AG08395 (cell line): ENCODE measurements around the gene ADGRL3.
"Not testable (repeated sequence)": the region's sequence is repeated elsewhere in the genome, so short reads cannot be mapped to it uniquely, and the experiment has no call there.

Experiments used
- DNase-seq: peaks from one replicate; pipeline ENCODE4 v3.0.0; 2012; ENCODE audit warnings: mixed read lengths, low spot score

Gene ADGRL3

DNA sequence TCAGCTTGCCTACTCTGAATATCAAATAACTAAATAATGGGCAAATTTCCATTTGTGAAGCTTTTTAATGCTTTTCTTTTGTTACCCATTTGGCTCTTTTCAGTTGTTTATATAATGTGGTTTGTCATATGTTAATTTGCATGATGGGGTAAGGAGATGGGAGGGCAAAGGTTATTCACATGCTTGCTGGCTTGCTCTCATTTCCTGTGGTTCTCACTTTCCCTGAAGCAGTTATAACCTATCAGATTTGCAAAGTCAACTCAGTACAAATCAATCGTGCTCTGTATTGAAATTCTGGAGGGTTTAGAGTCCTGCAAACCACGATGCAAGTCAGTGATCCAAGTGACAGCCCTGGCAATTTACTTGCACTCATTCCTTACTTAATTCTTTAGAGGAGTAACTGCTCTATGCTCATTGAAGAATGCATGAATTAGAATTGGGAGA is 711.2 kb downstream of the ADGRL3 start:
- DNase-seq = no peak

DNA sequence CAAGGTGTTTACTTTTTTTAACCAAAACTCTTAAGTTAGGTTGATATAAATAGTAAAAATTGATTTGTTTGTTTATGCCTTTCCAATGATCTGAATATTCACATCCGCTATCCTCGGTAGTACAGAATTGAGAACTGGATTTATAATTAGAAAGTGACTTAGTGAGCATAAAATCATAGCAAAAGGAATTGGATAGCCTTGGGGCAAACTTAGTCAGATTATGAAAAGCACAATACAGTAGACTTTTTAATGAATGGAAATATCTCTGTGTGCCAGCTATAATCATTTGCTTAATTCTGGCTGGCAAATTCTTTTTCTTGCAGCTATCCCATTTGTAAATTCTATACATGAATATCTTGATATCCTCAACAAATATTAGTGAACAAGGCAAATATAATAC is 713.5 kb downstream of the ADGRL3 start:
- no peak for DNase-seq

DNA sequence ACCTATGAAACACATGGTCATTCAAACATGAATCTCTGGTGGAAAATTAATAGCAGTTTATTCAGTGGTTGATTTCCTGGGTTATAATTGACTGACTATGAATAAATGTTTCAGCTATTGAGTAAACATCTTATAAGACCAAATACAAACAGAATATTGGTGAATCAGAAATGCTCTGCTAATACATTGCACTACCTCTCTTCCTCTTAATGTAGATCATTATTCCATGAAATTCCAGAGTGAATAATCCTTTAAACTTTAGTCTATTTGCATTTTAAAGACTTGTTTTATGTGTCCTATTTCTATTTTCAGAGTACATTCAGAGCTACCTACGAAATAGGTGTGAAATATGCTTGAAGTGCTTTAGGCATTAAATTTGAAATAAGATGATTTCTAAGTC is 715.4 kb downstream of the ADGRL3 start:
- DNase-seq = no peak

DNA sequence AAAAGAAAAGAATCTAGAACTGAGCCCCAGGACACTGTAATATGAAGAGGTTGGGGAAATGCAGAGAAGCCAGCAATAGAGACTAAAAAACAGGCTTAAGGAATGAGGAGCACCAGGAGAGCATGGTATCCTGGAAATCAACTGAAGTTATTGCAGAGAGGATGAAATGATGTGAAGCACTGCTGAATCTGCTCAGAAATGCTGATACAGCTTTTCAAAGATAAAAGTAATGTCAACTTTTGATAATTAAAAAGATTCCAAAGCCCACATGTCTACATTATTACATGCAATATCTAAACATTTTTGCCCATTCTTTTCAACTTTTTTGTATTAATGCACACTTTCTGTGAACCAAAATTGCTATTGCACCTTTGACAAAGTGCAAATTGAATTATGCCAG is 718.4 kb downstream of the ADGRL3 start:
- no peak for DNase-seq

DNA sequence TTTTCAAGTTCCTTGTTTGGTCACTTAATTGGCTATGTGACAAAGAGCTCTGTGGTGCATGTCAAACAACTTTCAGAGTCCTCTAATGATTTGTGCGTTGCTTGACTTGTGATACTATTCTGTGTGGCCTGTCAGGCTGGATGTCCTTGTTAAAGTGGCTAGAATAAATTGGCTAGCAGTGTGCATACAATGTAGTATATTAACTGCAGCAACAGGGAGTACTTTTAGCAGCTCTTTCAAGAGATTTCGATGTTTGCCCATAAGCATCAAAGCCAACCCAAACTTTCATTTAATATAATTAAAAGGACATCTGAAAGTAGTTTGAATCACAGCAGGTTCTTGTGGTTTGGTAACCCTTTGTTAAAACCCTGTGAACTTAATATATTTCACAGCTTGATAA is 718.9 kb downstream of the ADGRL3 start:
- DNase-seq = no peak

DNA sequence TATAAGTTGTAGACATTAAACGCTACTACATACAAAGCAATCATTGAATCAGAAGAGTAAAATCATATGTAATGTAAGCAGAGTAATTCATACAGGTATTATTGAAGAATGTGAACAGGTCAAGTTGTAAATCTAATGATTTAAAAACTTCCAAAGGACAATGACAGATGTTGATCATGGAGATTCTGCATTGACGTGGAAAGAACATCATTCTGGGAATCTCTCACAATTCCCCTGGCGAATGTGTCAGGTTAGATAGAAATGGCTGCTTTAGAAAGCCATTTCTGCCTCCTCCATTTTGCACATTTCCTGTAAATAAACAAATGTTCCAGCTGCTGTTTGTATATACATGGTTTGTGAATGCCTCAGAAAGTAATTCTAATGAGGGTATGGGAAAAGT is 719.4 kb downstream of the ADGRL3 start:
- DNase-seq = no peak

DNA sequence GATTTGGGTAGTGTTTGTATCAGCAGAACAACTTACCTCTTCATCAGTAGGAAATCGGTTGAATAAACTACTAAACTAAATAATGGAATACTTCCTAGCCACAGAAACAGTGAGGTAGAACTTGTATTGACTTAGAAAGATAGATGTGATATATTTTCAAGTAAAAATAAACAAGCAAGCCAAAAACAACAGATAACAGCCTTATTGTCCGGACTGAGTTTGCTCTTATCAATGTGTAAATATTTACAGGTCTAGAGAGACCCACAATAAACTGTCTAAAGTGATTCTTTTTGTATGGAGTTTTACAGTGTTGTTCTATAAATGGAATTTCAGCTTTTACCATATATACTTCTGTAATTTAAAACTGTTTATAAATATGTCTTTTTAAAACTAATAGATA is 721.8 kb downstream of the ADGRL3 start:
- no peak for DNase-seq

DNA sequence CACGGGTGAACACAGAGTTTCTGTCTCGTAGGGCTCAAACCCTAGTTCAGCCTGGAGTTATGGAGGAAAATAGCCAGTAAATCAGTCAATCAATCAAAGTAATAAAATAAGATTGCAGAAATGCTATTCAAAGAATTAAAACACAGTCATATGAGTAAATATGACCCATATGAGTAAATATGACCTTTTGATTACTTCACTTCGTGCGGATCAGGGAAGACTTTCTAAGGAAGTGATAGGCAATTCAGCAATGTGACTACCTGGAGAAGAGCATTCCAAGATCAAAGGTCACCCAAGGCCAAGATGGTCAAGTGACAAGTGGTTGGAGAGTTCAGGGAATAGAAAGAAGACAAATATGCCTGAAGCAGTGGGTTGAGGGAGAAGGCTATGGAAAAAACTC is 722.6 kb downstream of the ADGRL3 start:
- DNase-seq = no peak

DNA sequence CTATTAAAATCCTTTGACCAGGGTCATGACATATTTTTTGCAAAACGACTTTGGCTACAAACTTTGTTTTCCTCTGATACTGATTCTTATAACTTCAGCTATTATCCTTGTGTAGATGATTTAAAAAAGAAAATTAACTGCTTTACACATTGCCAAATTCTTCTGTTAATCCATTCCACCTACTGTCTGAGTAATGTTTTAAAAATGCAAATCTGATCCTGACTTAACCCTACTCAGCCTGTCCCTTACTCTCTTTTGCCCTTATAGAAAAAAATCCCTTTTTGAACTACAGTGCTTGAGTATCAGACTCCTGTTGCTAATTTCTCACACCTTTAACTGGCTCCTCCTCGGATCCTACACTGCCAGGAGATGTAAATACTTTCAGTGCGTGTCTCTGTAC is 723.1 kb downstream of the ADGRL3 start:
- DNase-seq = no peak

DNA sequence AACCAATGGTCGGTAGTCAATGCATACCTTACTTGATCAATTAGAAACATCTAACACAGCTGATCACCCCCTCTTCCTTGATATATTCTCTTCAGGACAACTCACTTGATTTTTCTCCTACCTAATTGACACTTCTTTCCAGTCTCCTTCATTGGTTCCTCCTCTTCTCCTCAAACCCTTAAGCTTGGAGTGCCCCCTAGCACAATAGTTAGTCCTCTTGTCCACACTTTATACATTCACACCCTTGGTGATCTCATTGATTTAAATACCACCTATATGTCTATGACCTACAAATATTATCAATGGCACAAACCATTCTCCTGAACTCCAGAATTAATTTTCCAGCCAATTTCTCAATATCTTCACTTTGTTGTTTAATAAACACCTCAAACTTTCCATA is 724.0 kb downstream of the ADGRL3 start:
- no peak for DNase-seq

DNA sequence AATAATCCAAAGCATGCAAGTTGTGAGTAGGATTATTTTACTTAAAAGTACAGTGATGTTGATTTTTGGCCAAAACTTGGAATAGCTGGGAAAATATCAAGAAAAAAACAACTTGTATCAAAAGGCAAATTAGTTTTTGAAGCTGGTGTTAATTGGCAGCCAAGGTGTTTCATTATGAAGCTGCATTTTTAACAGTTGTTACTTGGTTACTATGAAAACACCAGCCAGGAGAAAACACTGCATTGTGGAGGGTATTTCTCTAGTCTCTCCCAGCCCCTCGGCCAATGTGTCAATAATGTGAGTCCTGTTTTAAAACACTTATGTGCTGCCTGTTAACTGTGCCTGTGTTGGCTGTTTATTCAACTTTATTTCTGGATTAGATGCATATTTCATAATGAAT is 733.4 kb downstream of the ADGRL3 start:
- DNase-seq = no peak

DNA sequence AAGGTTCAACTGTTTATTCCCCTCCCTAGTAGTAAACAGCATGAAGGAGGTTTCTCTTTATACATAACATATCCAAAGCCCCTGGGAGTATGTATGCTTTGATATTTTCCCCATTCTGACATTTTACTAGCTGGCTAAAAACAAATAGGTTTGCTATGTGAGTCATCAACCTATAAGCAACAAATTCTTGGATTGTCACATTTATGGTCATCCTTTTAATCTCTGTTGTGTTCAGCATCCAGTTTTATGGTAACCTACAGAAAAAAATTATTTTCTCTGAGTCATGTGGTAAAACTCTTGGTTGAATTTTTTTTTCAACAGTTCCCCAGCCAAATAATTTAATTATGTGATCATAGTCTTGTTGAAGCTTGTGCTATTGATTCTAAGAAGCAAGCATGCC is 734.1 kb downstream of the ADGRL3 start:
- no peak for DNase-seq

DNA sequence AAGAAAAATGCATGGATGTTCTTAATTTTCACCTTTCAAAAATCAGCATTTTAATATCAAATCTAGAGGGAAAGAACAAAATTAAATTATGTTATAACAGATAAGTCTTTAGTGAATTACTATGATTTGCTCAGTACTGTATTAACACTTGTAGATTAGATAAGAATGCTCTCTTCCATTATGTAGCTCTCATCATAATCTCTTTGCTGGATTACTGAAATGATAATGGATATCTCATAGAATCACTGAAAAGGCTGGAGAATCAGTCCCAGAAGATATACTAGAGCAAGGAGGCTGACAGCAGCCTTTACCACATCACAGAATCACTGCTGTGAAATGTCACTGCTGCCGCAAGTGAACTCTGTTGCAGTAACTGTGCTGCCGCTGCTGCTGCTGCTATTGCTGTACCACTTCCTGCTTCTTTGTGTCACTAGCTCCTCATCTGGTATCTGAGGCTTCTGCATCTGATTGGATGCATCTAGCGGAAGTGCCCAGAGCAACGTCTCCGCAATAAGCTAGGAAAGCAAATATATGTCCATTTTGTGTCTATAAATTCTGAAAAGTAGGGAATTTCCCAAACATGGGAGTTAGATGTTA is 738.2 kb downstream of the ADGRL3 start:
- DNase-seq = no peak

DNA sequence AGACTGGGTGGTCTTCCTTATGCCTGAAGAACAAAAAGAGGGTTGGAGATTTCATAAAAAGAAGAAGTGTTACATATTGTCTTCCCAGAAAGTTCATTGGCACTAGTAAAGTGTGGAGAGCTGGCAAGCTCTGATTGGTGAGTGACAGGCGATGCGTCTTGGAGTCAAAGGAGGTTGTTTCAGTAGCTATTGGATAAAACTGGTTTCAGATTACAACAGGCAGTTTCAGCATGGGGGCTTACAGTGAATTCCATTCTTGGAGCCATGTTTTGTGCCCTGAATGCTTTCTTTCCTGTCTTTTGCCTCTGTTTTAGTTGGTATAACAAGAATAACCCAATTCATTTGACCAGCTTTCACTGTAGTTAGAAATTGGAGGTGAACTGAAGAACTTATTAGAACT is 750.5 kb downstream of the ADGRL3 start:
- no peak for DNase-seq

DNA sequence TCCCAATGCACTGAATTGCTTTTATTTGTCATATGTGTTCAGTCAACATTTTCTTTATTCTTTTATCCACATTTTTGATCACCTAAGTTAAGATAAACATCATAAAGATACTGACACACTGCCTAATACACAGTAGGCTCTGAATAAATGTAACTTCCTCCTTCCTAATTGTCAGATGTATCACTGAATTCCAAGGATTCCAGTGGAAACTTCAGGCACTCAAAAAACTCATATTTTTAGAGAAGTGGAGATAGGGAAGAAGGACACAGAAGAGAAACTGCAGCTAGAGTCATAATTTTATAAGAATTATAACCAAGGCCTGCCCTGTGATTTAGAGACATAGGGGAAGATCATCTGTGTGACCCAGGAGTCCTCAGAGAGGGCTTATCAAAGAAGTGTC is 753.3 kb downstream of the ADGRL3 start:
- no peak for DNase-seq

DNA sequence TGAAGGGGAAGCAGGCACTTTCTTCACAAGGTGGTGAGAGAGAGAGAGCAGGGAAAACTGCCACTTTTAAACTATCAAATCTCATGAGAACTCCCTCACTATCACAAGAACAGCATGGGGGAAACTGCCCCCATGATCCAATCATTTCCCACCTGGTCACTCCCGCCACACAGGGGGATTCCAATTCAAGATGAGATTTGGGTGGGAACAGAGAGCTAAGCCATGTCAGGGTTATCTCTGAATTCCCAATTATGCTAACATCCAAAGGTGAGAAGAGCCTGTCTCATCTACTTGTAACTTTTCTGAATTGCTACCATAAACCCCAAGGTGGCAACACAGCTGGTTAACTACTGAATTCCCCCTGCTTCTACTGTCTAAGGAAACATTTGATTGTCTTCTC is 758.5 kb downstream of the ADGRL3 start:
- DNase-seq = no peak

DNA sequence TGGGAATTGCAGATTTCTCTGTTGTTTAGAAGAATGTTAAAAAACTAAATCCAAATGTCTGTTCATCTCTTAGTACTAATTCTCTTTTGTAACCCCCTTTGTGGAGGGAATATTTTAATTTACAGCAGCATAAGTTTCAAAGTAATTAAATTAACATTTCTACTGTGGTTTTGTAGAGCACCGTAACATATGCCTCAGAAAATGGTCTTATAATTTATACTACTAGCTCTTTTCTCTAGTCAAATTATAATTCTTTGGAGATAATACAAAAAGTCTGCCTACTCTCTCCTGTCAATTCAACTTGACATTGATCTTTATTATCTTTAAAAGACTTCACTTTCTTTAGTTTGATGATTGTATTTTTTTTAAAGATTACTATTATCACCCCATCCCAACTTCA is 759.0 kb downstream of the ADGRL3 start:
- DNase-seq = no peak

DNA sequence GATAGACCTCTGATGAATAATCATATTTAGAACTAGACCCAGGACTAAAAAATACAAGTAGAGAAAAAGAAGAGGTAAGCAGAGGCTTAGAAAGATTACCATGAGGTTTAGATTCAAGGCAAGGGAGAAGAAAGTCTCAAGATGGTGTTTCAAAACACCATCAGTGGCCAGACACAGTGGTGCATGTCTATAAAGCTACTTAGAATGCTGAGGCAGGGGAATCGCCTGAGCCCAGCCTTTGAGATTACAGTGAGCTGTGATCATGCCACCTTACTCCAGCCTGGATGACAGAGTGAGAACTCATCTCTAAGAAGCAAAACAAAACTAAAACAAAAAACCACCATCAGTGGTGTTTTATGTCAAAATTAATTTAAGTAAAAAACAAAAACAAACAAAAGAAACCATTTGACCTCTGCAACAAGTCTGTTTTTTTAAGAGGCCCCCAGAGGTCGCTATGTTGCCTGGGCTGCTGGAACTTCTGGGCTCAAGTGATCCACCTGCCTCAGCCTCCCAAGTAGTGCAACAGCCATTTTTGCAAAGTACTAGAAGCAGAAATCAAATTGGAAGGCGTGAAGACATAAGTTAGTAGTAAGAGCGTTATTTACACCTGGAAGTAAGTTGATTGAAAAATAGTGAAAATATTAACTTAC is 784.3 kb downstream of the ADGRL3 start:
- no peak for DNase-seq

DNA sequence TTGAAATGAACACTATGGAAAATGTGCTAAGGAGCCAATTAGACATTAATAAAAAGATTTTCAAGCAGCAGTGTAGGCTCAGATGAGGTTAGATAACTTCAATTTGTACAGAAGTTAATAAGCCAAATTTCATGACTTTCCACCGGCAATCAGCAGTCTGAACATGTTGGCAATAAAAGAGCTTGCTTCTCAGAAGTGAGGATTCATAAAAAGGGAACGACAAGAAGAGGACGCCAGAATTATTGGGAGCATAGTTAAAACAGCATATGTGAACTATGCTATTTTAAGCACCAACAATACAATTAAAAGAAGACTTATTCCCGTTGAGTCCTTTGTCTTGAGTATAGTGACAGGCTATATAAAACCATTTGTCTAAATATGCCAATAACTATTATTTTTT is 785.3 kb downstream of the ADGRL3 start:
- no peak for DNase-seq

DNA sequence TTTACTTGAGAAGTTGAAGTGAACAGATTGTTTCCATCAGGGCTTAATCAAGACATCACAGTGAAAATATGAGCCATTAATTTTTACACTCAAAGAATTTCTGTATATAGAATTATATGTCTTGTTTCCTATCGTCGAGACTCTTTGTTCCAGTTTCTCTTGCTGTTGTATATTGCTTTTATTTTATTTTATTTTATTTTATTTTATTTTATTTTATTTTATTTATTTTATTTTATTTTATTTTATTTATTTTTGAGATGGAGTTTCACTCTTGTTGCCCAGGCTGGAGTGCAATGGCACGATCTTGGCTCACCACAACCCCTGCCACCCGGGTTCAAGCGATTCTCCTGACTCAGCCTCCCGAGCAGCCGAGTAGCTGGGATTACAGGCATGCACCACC is 786.8 kb downstream of the ADGRL3 start:
- not testable (repeated sequence) for DNase-seq

DNA sequence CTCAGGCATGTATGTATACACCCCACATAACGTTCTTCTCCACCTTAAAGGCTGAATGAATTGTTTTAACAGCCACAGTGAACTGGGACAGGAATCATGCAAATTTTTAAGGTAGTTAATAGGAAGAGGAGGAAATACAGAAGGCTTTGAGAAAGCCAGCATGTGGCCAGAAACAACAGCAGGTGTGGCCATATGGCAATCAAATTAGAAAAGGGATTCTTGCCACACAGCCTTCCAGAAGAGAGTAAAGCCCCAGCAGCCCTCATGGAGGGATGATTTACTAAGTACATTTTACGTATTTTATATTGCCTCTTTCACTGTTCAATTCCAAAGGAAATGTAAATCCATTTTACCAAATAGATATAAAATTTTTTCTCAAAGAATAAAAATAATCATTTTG is 792.2 kb downstream of the ADGRL3 start:
- no peak for DNase-seq

DNA sequence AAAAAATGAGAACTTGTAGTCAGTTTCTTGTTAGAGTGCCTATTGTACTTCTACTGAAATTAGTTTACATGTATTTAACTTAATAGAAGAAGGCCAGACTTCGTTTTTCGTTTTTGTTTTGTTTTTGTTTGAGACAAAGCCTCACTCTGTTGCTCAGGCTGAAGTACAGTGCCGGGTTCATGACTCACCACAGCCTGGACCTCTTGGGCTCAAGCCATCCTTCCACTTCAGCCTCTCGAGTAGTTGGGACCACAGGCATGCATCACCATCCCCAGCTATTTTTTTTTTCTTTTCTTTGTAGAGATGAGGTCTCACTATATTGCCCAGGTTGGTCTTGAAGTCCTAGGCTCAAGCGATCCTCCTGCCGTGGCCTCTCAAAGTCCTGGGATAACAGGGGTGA is 793.9 kb downstream of the ADGRL3 start:
- DNase-seq = no peak

DNA sequence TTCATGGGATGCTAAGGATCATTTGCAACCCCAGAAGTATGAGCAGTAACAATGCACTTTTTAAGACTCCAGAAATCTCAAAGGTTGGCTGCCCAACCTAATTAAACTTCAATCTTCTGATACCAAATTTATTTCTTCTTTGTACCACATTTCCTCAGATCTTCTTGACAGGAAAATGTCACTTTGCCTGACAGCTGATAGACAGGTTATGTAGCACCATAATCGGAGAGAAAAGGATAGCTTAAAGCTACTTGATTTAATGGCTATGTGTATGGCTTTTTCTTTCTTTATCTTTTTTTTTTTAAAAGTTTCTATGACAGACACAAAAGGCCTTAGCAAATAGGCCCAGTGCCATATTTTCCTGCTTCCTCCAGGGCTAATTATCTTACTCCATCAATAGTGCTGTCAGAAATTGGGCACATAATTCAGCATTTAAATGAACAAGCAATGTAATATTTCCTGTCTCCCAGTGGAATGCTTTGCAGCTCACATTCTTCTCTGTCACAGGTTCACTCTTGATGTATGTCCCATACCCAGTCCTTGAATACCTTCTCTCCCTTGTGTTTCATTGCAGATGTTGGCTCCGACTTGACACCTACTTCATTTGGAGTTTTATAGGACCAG is 795.7 kb downstream of the ADGRL3 start:
- no peak for DNase-seq

DNA sequence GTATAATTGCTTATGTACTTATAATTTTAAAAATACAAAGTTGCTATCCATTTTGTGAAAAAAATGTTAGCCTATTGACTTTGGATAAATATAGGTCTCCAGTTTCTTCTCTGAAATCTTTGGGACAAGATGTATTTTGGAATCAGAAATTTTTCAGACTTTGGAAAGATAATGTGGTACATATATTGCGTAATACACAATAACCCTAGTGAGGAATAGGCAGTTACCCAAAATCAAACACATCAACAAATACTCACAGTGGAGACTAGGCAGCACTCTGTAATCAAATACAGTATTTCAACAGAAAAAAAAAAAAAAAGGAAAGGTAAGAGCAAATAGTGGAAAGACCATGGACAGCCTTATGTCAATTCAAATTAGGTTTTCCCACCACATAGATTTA is 796.8 kb downstream of the ADGRL3 start:
- DNase-seq = no peak
